ENCODE measurements around the gene CPT2.

CPT2 gene

DNA sequence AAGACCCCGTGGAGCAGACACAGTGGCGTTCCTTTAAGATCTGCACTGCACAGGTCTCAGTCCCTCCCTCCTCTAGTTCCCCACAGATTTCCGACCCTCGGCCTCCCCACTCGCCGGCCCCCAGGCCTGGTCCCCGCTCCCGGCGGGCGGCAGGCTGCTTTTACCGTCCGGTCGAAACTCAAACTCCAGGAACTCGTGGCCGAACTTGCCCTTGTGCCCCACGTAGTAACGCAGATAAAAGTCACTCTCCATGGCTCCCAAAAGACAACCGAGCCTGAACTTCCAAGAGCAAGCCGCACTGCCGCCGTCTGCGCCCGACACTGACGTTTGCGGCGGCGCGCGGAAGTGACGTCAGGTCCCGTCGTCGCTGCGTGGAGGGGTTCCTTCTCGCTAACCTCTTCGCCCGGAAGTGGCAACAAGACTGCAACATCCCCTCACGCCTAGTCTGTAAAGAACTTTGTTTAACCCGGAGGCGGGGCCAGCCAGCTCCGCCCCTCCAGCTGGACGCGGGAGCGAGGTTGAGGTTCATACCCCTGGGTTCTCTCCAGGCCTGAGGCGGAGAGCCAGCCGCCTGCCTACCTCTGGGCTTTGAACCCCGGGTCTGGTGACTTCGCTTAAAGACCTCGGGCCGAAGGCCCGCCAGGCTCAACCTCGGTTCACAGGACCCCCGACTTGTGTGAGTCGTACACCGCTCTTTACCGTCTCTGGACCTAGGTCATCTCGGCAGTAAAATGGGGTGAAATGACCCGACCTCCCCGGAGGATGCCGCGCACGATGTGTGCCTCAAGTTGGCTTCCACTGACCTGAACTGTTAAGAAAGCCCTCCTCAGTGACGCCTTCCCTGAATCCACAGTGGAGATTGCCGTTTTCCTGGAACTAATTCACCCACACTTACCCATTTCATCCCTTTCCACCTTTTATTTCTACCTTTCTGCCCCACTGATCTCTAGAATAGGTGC lies 41.9 kb downstream of the CPT2 start, which contains the start of gene MAGOH:
Gene MAGOH (minus strand): TSS at position 322 of the 959 bp plus-strand sequence. CDS start 70 bp downstream, at position 252.
- Histone ChIP-seq H3K27me3 (ENCODE audit: control insufficient read depth, insufficient read depth, low read length) (no peaks in the 10 kb centered on the region), H3K36me3 (ENCODE audit: control insufficient read depth, insufficient read depth, low read length) (no peaks in the 10 kb centered on the region), H3K9me3 (ENCODE audit: control insufficient read depth, low read length) (no peaks in the 10 kb centered on the region), H3K4me3 (ENCODE audit: low read length) (peak within 1 kb of the TSS; percentile 75), H3K4me1 (ENCODE audit: control insufficient read depth, insufficient read depth, low read length) (peaks cover 8% of the 10 kb centered on the region), H3K9ac (ENCODE audit: low read length) (peak within 1 kb of the TSS; percentile 95)

DNA sequence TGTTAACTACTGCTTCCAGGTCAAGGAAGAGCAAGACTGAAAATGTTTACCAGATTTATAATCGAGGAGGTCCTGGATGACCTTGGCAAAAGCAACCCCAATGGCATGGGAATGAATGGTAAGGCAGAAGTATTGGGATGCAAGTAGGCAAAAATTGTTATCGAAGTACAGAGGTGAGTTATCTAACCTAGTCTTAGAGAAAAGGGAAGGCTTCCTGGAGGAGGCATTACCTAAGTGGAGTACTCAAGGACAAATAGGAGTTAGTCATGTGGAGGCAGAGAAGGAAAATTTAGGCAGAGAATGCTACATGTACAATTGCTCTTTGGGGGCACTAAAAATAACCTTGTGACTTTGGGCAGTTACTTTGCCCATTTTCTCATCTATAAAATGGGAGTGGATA lies 45.2 kb downstream of the CPT2 start:
- H3K36me3 ChIP-seq (ENCODE audit: control insufficient read depth, insufficient read depth, low read length) = no peaks in the 10 kb centered on the region
- no peaks in the 10 kb centered on the region for H3K27me3 ChIP-seq (ENCODE audit: control insufficient read depth, insufficient read depth, low read length)
- no peak overlapping the region for H3K9ac ChIP-seq (ENCODE audit: low read length)
- H3K9me3 ChIP-seq (ENCODE audit: control insufficient read depth, low read length) = no peaks in the 10 kb centered on the region
- no peak overlapping the region for H3K4me3 ChIP-seq (ENCODE audit: low read length)
- peaks cover 8% of the 10 kb centered on the region for H3K4me1 ChIP-seq (ENCODE audit: control insufficient read depth, insufficient read depth, low read length)

DNA sequence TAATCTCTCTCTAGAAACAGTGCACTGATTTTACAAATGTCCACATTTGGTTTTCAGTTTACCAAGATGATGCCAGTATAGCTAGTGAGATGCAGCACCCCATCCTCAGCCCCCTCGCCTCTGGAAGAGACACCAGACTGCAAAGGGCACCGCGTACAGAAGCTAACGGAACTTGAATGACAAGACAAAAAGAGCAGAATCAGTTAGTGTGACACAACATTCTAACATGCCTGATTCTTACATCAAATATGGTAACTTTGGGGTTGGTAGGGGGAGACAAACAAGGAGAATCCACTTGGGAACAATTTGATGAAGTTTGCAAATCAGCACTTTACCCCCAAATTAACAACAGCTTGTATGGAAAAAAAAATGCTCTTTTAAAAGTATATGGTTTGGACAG lies 45.8 kb downstream of the CPT2 start:
- H3K9me3 ChIP-seq (ENCODE audit: control insufficient read depth, low read length) = no peaks in the 10 kb centered on the region
- no peak overlapping the region for H3K4me3 ChIP-seq (ENCODE audit: low read length)
- no peaks in the 10 kb centered on the region for H3K36me3 ChIP-seq (ENCODE audit: control insufficient read depth, insufficient read depth, low read length)
- H3K27me3 ChIP-seq (ENCODE audit: control insufficient read depth, insufficient read depth, low read length) = no peaks in the 10 kb centered on the region
- H3K4me1 ChIP-seq (ENCODE audit: control insufficient read depth, insufficient read depth, low read length) = peaks cover 8% of the 10 kb centered on the region
- H3K9ac ChIP-seq (ENCODE audit: low read length) = no peak overlapping the region

DNA sequence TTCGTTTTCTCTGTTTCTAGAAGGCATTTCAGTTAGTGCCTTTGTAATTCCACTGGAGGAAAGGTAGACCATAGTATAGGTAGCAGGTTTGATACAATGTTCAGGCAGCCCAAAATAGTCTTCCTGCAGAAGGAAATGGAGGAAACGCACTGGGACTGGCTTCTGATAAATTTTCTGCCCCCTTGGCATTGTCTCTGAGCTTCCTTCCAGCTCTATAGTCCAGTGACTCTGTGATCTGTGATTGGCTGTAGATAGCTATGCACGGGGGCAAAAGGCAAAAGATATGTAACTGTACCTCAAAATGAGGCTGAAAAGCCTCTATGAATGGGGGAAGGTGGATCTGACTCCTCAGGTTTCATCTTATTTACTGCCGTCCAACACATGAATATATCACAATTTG lies 47.5 kb downstream of the CPT2 start:
- H3K9ac ChIP-seq (ENCODE audit: low read length) = no peak overlapping the region
- no peaks in the 10 kb centered on the region for H3K36me3 ChIP-seq (ENCODE audit: control insufficient read depth, insufficient read depth, low read length)
- no peak overlapping the region for H3K4me3 ChIP-seq (ENCODE audit: low read length)
- no peaks in the 10 kb centered on the region for H3K9me3 ChIP-seq (ENCODE audit: control insufficient read depth, low read length)
- H3K27me3 ChIP-seq (ENCODE audit: control insufficient read depth, insufficient read depth, low read length) = no peaks in the 10 kb centered on the region
- peaks cover 4% of the 10 kb centered on the region for H3K4me1 ChIP-seq (ENCODE audit: control insufficient read depth, insufficient read depth, low read length)

DNA sequence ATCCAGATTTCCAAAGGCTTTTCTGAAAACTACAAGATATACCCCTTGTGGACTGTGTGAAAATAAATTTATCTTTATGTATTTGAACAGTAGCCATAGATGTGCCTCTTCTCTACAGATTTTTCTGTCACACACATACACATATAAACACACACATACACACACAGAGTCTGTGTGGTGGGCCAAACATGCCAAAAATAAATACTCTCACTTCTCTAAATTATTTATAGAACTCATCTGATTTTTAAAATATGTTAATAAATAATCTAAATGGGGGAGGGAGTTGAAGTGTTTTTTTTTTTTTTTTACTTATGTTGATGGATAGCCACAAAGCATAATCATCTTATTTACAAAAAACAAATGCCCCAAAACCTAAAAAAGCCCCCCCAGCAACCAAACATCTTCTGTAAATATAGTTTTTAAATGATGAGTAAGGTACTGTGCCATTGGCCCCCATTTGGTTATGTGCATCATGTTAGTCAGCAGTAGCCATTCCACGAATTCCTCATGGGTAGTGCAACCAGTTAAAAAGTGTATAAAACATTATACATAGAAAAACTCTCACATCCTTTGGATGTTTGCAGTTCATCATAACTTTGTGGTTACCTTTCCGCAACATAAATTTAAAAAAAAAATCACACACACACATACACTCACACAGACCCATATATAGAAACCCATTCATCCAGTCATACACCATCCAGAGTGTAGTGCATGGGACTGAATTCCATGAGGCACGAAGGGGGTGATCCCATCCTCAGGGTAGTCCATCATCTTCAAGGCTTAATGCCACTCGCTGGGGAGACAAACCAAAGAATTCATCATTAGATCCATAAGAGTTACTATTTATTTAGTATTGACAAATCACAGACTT lies 49.9 kb downstream of the CPT2 start:
- H3K4me1 ChIP-seq (ENCODE audit: control insufficient read depth, insufficient read depth, low read length) = peaks cover 8% of the 10 kb centered on the region
- no peaks in the 10 kb centered on the region for H3K36me3 ChIP-seq (ENCODE audit: control insufficient read depth, insufficient read depth, low read length)
- no peaks in the 10 kb centered on the region for H3K9me3 ChIP-seq (ENCODE audit: control insufficient read depth, low read length)
- H3K4me3 ChIP-seq (ENCODE audit: low read length) = no peak overlapping the region
- H3K27me3 ChIP-seq (ENCODE audit: control insufficient read depth, insufficient read depth, low read length) = no peaks in the 10 kb centered on the region
- H3K9ac ChIP-seq (ENCODE audit: low read length) = no peak overlapping the region

DNA sequence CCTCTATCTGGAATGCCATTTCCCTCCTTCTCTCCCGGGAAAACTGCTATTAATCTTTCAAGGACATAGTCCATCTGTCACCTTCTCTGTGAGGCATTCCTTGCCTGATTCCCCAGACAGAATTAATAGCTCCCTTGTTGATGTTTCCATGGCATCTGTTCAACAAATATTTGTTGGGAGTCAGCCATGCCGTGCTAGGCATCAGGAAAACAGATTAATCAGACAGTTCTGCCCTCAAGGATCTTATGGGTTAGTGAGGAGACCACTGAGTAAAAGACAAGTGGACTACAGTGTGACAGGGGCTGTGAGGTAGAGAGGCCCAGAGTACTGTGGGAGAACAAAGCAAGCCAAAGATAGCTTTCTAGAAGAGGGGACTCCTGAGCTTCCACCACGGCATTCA lies 53.1 kb downstream of the CPT2 start:
- no peaks in the 10 kb centered on the region for H3K9me3 ChIP-seq (ENCODE audit: control insufficient read depth, low read length)
- no peak overlapping the region for H3K9ac ChIP-seq (ENCODE audit: low read length)
- no peaks in the 10 kb centered on the region for H3K36me3 ChIP-seq (ENCODE audit: control insufficient read depth, insufficient read depth, low read length)
- H3K4me3 ChIP-seq (ENCODE audit: low read length) = no peak overlapping the region
- H3K4me1 ChIP-seq (ENCODE audit: control insufficient read depth, insufficient read depth, low read length) = peaks cover 8% of the 10 kb centered on the region
- no peaks in the 10 kb centered on the region for H3K27me3 ChIP-seq (ENCODE audit: control insufficient read depth, insufficient read depth, low read length)

DNA sequence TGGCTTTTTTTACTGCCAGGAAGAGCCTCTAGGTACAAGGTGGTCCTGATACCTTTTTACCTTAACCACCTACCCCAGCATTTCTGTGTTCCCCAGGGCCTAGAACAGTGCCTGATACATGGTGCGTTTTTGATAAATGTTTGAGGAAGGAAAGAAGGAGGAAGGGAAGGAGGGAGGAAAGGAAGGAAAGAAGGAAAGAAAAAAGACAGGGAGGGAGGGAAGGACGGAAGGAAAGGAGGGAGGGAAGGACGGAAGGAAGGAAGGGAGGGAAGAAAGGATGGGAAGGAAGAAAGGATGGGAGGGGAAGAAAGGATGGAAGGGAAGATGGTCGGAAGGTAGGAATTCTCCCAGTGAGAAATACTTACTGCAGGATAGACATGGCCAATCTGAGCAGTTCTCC lies 53.7 kb downstream of the CPT2 start:
- H3K36me3 ChIP-seq (ENCODE audit: control insufficient read depth, insufficient read depth, low read length) = no peaks in the 10 kb centered on the region
- no peaks in the 10 kb centered on the region for H3K9me3 ChIP-seq (ENCODE audit: control insufficient read depth, low read length)
- no peak overlapping the region for H3K4me3 ChIP-seq (ENCODE audit: low read length)
- no peaks in the 10 kb centered on the region for H3K27me3 ChIP-seq (ENCODE audit: control insufficient read depth, insufficient read depth, low read length)
- H3K9ac ChIP-seq (ENCODE audit: low read length) = no peak overlapping the region
- H3K4me1 ChIP-seq (ENCODE audit: control insufficient read depth, insufficient read depth, low read length) = peaks cover 8% of the 10 kb centered on the region

DNA sequence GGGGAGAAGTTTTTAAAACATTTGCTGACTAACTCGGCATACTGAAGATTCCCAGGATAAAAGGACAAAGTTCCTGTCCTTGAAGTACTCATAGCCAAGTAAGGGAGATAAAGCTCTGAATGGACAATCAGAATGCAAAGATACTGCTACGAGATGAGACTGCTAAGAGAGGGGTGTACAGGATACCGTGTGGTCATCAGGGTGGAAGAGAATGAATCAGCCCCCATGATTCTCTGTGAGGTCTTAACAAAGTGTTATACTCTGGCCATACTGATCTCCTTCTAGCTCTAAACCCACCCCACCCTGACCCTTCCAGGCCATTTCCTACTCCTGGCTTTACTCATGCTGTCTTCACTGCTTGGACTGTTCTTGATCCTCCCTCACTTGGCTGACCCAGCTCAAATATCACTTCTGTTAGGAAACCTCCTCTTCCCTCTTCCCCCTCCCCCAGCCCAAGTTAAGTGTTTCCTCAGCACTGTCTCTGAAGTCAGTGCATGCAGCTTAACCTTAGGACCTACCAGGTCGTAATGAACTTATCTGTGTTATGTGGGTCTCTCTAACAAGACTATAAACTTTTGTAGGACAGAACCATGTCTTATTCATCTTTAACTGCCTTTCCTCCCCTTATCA lies 57.5 kb downstream of the CPT2 start:
- no peak overlapping the region for H3K9ac ChIP-seq (ENCODE audit: low read length)

DNA sequence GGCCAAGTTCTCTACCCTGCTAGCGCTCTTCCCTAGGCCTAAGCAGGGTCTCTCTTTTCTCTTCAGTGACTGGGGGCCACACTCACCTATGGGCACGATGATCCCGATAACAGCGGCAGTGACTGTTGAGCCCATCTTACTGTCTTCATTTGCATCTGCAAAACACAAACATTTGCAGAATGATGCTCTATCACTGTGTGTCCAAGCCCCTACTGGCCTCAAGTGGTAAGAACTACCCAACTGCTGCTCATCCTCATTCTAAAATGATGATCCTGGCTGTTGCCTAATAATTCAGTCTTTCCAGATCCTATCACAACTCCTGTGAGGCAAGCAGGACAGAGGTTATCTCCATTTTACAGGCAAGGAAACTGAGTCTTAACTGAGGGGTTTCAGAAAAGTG lies 58.4 kb downstream of the CPT2 start:
- Histone ChIP-seq H3K36me3 (ENCODE audit: control insufficient read depth, insufficient read depth, low read length) (no peaks in the 10 kb centered on the region), H3K4me1 (ENCODE audit: control insufficient read depth, insufficient read depth, low read length) (peaks cover 17% of the 10 kb centered on the region), H3K9ac (ENCODE audit: low read length) (no peak overlapping the region), H3K27me3 (ENCODE audit: control insufficient read depth, insufficient read depth, low read length) (no peaks in the 10 kb centered on the region), H3K4me3 (ENCODE audit: low read length) (no peak overlapping the region), H3K9me3 (ENCODE audit: control insufficient read depth, low read length) (no peaks in the 10 kb centered on the region)

More for the DNA sequence above, 57.5 kb downstream of the CPT2 start:
- no peaks in the 10 kb centered on the region for H3K36me3 ChIP-seq (ENCODE audit: control insufficient read depth, insufficient read depth, low read length)
- no peak overlapping the region for H3K4me3 ChIP-seq (ENCODE audit: low read length)
- H3K9me3 ChIP-seq (ENCODE audit: control insufficient read depth, low read length) = no peaks in the 10 kb centered on the region
- no peaks in the 10 kb centered on the region for H3K27me3 ChIP-seq (ENCODE audit: control insufficient read depth, insufficient read depth, low read length)
- peaks cover 24% of the 10 kb centered on the region for H3K4me1 ChIP-seq (ENCODE audit: control insufficient read depth, insufficient read depth, low read length)

DNA sequence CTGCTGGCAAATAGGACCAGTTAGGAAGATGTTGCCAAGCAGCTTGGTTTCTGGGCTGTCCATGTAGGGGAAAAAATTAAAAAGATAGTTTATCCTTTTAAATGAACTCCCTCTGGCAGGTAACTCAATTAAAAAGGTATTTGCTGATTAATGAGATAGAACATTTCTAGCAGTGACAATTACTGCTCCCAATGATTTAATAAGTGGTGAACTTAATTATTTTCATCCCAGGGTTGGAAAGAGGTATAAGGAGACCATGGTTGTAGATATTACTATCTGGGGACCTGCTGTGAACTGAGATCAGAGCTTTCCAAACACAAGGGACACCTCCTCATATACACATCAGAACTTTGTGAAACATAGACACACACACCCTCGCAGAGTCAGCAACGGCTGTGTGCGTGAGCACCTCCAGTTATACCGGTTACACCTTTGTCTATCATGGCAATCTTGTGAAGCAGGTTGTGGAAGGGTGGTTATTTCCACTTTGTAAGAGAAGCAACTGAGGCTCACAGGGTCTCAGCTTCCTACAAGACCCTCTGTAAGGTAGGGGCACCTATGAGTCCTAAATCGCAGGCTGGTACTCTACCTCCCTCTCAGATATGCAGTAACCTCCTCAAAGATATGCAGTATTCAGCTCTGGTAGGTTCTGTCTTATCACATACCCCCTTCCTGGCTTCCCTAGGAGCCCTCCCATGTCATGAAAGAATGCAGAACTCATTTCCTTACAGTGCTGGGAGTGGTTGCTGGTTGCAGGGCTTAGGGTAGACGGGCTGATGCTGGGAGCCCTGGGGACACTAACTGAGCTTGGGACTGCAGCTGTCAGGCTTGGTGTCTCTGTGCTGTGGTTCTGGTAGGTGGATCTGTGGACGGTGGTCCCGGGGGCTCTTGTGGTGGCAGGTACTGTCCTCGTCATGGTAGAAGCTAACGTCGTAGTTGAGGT lies 60.2 kb downstream of the CPT2 start:
- Histone ChIP-seq H3K27me3 (ENCODE audit: control insufficient read depth, insufficient read depth, low read length) (no peaks in the 10 kb centered on the region), H3K9me3 (ENCODE audit: control insufficient read depth, low read length) (no peaks in the 10 kb centered on the region), H3K9ac (ENCODE audit: low read length) (no peak overlapping the region), H3K4me3 (ENCODE audit: low read length) (peak overlapping the region; percentile 9), H3K36me3 (ENCODE audit: control insufficient read depth, insufficient read depth, low read length) (no peaks in the 10 kb centered on the region), H3K4me1 (ENCODE audit: control insufficient read depth, insufficient read depth, low read length) (peaks cover 17% of the 10 kb centered on the region)

DNA sequence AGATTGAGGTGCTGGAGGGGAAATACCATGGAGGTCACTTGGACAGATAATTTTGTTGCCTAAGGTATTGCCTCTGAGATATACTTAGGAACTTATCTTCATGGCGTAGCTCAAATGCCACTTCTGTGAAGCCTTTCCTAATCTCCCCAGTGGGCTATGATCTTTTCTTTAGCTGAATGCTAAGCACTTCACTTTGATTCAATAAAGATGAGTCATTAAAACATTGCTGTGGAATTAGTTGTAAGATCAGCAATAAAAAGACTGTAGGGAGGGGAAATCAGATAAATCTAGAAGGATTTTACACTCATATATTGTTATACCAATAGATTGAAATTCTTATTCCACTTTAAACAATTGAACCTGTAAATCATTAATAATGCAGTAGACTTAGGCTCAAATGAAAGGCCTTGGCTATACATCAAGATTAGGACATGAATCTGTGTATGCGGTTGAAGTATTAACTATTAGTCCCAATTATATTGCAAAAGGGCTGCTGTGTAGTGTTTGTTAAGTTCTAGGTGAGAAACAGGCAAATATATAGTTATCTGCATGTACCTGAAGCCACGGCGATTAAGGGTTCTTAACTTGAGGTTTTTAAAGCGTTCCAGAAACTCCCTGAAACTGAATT lies 60.9 kb downstream of the CPT2 start:
- no peaks in the 10 kb centered on the region for H3K9me3 ChIP-seq (ENCODE audit: control insufficient read depth, low read length)
- H3K36me3 ChIP-seq (ENCODE audit: control insufficient read depth, insufficient read depth, low read length) = no peaks in the 10 kb centered on the region
- H3K4me3 ChIP-seq (ENCODE audit: low read length) = peak overlapping the region; percentile 9
- peaks cover 17% of the 10 kb centered on the region for H3K4me1 ChIP-seq (ENCODE audit: control insufficient read depth, insufficient read depth, low read length)
- no peak overlapping the region for H3K9ac ChIP-seq (ENCODE audit: low read length)
- H3K27me3 ChIP-seq (ENCODE audit: control insufficient read depth, insufficient read depth, low read length) = no peaks in the 10 kb centered on the region
